SK-N-SH treated with all-trans-retinoic acid at 6 μM for 48 hours (cell line): ENCODE results near the gene ZNF76.

Experiments used
- ATAC-seq: fragments of 200-7000 bp; cut with Tn5 transposase; 3 replicates; pipeline ENCODE4 v1.9.1; 2020; ENCODE audit warnings: mild to moderate bottlenecking, moderate library complexity
- ARNTL ChIP-seq: fragments of 450-650 bp; formaldehyde crosslinking; IDR thresholded peaks from 2 replicates; pipeline ENCODE4 v1.5.0; 2020; ENCODE audit warnings: low read depth, mild to moderate bottlenecking, moderate library complexity, borderline replicate concordance
- BACH2 ChIP-seq: fragments of 250-450 bp; sonication (Bioruptor Pico); IDR thresholded peaks from 2 replicates; pipeline ENCODE4 v1.9.0; 2021; ENCODE audit warnings: mild to moderate bottlenecking, borderline replicate concordance
- CREB5 ChIP-seq: fragments of 250-450 bp; sonication (Bioruptor Pico); IDR thresholded peaks from 2 replicates; pipeline ENCODE4 v1.5.1; 2020; ENCODE audit warnings: low read depth, mild to moderate bottlenecking, moderate library complexity
- CSDC2 ChIP-seq: fragments of 250-450 bp; sonication (Bioruptor Pico); IDR thresholded peaks from 2 replicates; pipeline ENCODE4 v1.5.0; 2020; ENCODE audit warnings: mild to moderate bottlenecking, moderate library complexity
- ESRRG ChIP-seq: fragments of 250-450 bp; sonication (Bioruptor Pico); IDR thresholded peaks from 2 replicates; pipeline ENCODE4 v1.6.1; 2021; ENCODE audit warnings: mild to moderate bottlenecking
- PATZ1 ChIP-seq: fragments of 250-450 bp; sonication (Bioruptor Pico); IDR thresholded peaks from 2 replicates; pipeline ENCODE4 v1.8.0; 2020; ENCODE audit warnings: mild to moderate bottlenecking, moderate library complexity, borderline replicate concordance
- PPARA ChIP-seq: fragments of 250-450 bp; sonication (Bioruptor Pico); IDR thresholded peaks from 2 replicates; pipeline ENCODE4 v1.5.0; 2020; ENCODE audit warnings: mild to moderate bottlenecking, borderline replicate concordance
- RARB ChIP-seq: fragments of 250-450 bp; sonication (Bioruptor Pico); IDR thresholded peaks from 2 replicates; pipeline ENCODE4 v1.8.0; 2021; ENCODE audit warnings: mild to moderate bottlenecking, moderate library complexity
- TCF4 ChIP-seq: fragments of 250-450 bp; sonication (Bioruptor Pico); IDR thresholded peaks from 2 replicates; pipeline ENCODE4 v1.8.0; 2021; ENCODE audit warnings: mild to moderate bottlenecking, moderate library complexity, borderline replicate concordance
- TOX ChIP-seq: fragments of 250-450 bp; sonication (Bioruptor Pico); IDR thresholded peaks from 2 replicates; pipeline ENCODE4 v1.8.0; 2021; ENCODE audit warnings: mild to moderate bottlenecking, moderate library complexity, borderline replicate concordance
- ZFP30 ChIP-seq: fragments of 450-650 bp; formaldehyde crosslinking; IDR thresholded peaks from 2 replicates; pipeline ENCODE4 v1.5.0; 2022; ENCODE audit warnings: mild to moderate bottlenecking, moderate library complexity
- ZNF565 ChIP-seq: fragments of 450-650 bp; formaldehyde crosslinking; conservative IDR thresholded peaks from 2 replicates; pipeline ENCODE4 v1.5.0; 2020; ENCODE audit warnings: low read depth, mild to moderate bottlenecking, moderate library complexity
- ZNF70 ChIP-seq: fragments of 450-650 bp; formaldehyde crosslinking; IDR thresholded peaks from 2 replicates; pipeline ENCODE4 v1.5.0; 2020; ENCODE audit warnings: mild to moderate bottlenecking, moderate library complexity
- ZNF8 ChIP-seq: fragments of 450-650 bp; formaldehyde crosslinking; IDR thresholded peaks from 2 replicates; pipeline ENCODE4 v1.5.0; 2020; ENCODE audit warnings: mild to moderate bottlenecking, moderate library complexity
- TF ChIP-seq, protein P1 (sequence below): fragments of 250-450 bp; sonication (Bioruptor Pico); IDR thresholded peaks from 2 replicates; pipeline ENCODE4 v1.8.0; 2021; ENCODE audit warnings: low read depth, mild to moderate bottlenecking, moderate library complexity, borderline replicate concordance
- TF ChIP-seq, protein P2 (sequence below): fragments of 250-450 bp; sonication (Bioruptor Pico); IDR thresholded peaks from 2 replicates; pipeline ENCODE4 v1.5.1; 2021; ENCODE audit warnings: mild to moderate bottlenecking, moderate library complexity

The ZNF76 gene

DNA sequence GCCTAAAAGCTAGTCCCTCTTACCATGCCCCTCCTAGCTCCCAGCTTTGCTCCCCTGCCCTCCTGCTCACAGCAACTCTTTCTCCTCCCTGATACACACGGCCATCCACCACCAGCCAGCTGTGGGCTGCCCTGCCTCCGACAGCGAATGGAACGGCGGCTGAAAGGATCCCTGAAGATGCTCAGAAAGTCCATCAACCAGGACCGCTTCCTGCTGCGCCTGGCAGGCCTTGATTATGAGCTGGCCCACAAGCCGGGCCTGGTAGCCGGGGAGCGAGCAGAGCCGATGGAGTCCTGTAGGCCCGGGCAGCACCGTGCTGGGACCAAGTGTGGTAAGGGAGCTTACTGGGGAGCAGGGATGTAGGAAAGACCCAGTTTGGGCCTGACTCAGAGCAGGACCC lies 16.6 kb upstream of the ZNF76 start (continued):
- TF ChIP-seq, protein P1, sequence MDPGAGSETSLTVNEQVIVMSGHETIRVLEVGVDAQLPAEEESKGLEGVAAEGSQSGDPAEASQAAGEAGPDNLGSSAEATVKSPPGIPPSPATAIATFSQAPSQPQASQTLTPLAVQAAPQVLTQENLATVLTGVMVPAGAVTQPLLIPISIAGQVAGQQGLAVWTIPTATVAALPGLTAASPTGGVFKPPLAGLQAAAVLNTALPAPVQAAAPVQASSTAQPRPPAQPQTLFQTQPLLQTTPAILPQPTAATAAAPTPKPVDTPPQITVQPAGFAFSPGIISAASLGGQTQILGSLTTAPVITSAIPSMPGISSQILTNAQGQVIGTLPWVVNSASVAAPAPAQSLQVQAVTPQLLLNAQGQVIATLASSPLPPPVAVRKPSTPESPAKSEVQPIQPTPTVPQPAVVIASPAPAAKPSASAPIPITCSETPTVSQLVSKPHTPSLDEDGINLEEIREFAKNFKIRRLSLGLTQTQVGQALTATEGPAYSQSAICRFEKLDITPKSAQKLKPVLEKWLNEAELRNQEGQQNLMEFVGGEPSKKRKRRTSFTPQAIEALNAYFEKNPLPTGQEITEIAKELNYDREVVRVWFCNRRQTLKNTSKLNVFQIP = no peak
- TF ChIP-seq BACH2 (CRISPR knock-in tag) (no peak), ARNTL (no peak)

DNA sequence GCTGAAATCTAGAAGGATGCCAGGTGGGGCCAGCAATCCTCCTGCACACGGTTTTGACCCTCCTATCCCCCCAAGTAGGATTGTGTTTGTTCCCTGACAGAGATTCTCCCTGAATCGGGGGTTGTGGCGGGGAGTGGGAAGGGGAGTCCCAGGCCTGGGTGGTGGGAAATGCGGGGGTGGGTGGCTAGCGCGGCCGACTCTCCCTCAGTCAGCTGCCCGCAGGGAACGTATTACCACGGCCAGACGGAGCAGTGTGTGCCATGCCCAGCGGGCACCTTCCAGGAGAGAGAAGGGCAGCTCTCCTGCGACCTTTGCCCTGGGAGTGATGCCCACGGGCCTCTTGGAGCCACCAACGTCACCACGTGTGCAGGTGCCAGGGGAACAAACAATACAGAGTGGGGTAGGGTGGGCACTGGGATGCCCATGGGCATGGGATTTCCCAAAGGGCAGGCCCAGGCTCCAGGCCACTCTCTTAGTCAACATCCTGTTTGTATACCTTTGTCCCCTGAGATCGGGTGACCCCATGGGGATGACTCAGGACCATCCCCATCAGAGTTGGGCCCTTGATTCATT lies 16.1 kb upstream of the ZNF76 start:
- ATAC-seq = no peak
- TF ChIP-seq ZNF70 (CRISPR knock-in tag) = no peak
- TF ChIP-seq, all 23 proteins: peak for 0

DNA sequence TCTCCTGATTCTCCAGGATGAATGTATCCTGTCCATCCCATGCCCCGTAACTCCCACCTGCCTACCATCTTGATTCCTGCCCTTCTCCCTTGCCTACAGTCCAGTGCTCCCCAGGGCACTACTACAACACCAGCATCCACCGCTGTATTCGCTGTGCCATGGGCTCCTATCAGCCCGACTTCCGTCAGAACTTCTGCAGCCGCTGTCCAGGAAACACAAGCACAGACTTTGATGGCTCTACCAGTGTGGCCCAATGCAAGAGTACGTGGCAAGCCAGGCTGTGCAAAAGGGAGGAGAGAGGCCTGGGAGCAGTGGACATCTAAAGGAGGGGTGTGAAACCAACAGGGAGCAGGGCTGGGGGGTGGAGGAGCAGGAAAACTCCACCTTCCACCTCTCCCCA lies 15.0 kb upstream of the ZNF76 start:
- TF ChIP-seq ZNF70 (CRISPR knock-in tag) (no peak), TOX (CRISPR knock-in tag) (no peak)
- TF ChIP-seq, all 23 proteins: peak for 0
- ATAC-seq = no peak

DNA sequence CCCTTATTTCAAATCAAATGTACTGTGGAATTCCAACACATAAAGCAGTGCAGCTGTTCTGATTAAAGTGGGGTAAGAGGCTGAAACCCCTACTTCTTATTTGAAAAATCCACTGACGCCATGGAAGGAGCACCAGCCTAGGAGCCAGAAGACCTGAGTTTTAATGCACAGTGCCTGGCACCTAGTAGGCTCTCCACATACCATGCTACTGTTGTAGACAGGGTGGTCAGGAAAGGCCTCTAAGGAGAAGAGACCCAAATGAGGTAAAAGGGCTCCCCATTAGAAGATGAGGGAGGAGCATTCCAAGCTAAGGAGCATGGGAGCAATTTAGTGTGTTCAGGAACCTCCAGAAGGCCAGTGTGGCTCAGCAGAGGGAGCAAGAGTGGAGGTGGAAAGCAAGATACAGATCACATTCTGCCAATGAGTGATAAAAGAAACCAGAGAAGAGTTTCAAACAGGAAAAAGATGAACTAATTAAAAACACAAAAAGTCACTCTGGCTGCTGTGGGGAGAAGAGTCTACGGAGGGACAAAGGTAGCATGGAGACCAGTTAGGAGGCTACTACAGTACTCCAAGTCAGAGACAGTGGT lies 11.8 kb upstream of the ZNF76 start:
- TF ChIP-seq PATZ1 (CRISPR knock-in tag) = no peak
- no peak for TF ChIP-seq RARB
- no peak for TF ChIP-seq ARNTL
- TF ChIP-seq ZNF8 (CRISPR knock-in tag) = no peak
- TF ChIP-seq, all 23 proteins: peak for 0

DNA sequence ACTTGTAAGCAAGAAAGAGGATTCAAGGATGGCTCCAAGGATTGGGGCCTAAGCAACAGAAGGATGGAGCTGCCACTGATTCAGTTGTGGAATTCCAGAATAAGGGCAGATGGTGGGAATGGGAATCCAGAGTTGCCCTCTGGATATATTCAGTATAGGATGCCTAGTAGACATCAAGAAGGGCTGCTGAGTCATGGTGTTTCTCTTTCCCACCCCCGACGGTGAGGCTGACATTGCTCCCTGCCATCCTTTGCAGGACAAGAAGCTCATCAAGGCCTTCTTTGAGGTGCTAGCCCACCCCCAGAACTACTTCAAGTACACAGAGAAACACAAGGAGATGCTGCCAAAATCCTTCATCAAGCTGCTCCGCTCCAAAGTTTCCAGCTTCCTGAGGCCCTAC lies 11.2 kb upstream of the ZNF76 start:
- TF ChIP-seq CREB5 (CRISPR knock-in tag) = no peak
- no peak for TF ChIP-seq PPARA (CRISPR knock-in tag)
- TF ChIP-seq CSDC2 (CRISPR knock-in tag) = no peak
- TF ChIP-seq TOX (CRISPR knock-in tag) = no peak
- no peak for TF ChIP-seq ESRRG (CRISPR knock-in tag)
- no peak for TF ChIP-seq ZNF8 (CRISPR knock-in tag)
- no peak for TF ChIP-seq TCF4
- TF ChIP-seq RARB = no peak
- TF ChIP-seq, protein P2, sequence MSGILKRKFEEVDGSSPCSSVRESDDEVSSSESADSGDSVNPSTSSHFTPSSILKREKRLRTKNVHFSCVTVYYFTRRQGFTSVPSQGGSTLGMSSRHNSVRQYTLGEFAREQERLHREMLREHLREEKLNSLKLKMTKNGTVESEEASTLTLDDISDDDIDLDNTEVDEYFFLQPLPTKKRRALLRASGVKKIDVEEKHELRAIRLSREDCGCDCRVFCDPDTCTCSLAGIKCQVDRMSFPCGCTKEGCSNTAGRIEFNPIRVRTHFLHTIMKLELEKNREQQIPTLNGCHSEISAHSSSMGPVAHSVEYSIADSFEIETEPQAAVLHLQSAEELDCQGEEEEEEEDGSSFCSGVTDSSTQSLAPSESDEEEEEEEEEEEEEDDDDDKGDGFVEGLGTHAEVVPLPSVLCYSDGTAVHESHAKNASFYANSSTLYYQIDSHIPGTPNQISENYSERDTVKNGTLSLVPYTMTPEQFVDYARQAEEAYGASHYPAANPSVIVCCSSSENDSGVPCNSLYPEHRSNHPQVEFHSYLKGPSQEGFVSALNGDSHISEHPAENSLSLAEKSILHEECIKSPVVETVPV (CRISPR knock-in tag) = no peak
- no peak for TF ChIP-seq ZNF565
- TF ChIP-seq, protein P1 = no peak
- TF ChIP-seq ZFP30 = no peak
- peak; percentile 45 for ATAC-seq

More for the DNA sequence above, 11.8 kb upstream of the ZNF76 start:
- ATAC-seq = peak; percentile 50

- TF ChIP-seq, protein P1 = no peak
- TF ChIP-seq, all 23 proteins: peak for 0
- no peak for ATAC-seq
Measured at GRCh38 chr6:35248965-35249364, 10.6 kb upstream of the ZNF76 start.
